Stimulated activated CD8-positive, alpha-beta memory T cell treated with anti-CD3 and anti-CD28 coated beads, Interleukin-12 subunit alpha, Interleukin-12 subunit beta, amount 100 ng/mL, for 1 hour (primary cell): ENCODE data around the gene IQCF5.
"Not testable (repeated sequence)": the region's sequence is repeated elsewhere in the genome, so short reads cannot be mapped to it uniquely, and the experiment has no call there.

ENCODE experiments used
- DNase-seq: peaks from one replicate; pipeline ENCODE4 v3.0.0-alpha.2; 2020; ENCODE audit warnings: low read depth

The IQCF5 gene

GRCh38 chr3:51868896-51869295 lies 6.5 kb downstream of the IQCF5 start:
- not testable (repeated sequence) for DNase-seq

GRCh38 chr3:51862886-51863285 lies 12.5 kb downstream of the IQCF5 start:
- DNase-seq = no peak

GRCh38 chr3:51860703-51861665 lies 14.4 kb downstream of the IQCF5 start, which contains the start of gene IQCF2:
TSS of gene IQCF2 (plus strand) at chr3:51861615. CDS start at chr3:51861667, 52 bp downstream.
- DNase-seq = no peak

GRCh38 chr3:51855411-51855810 lies 20.0 kb downstream of the IQCF5 start:
- not testable (repeated sequence) for DNase-seq

- DNase-seq = no peak
Measured at GRCh38 chr3:51845129-51845528, 30.3 kb downstream of the IQCF5 start.

GRCh38 chr3:51836606-51837005 lies 38.8 kb downstream of the IQCF5 start:
- no peak for DNase-seq

GRCh38 chr3:51830836-51831385 lies 44.5 kb downstream of the IQCF5 start:
- DNase-seq = no peak

GRCh38 chr3:51830345-51830744 lies 45.1 kb downstream of the IQCF5 start:
- DNase-seq = no peak

GRCh38 chr3:51828297-51828696 lies 47.1 kb downstream of the IQCF5 start:
- DNase-seq = no peak
